Left kidney (tissue), 2 donors: Measurements from ENCODE around the gene PPFIA1. TPM values are rescaled to one million over a fixed set of nuclear protein-coding genes. Genes with fewer than 3 reads are reported as not detected.
"Not testable (repeated sequence)": the region's sequence is repeated elsewhere in the genome, so short reads cannot be mapped to it uniquely, and the experiment has no call there.

Experiments
- DNase-seq: peaks from one replicate; pipeline ENCODE4 v3.0.0-alpha.2; 2013
- polyA plus RNA-seq: library from polyadenylated mRNA; unstranded; fragments of 120-200 nt; gene quantifications from one replicate; pipeline ENCODE4 v1.2.1, GENCODE V29; 2013; ENCODE audit not compliant: insufficient read length

Gene PPFIA1
- polyA plus RNA-seq, 1 donor, result 60.8 TPM

GRCh38 chr11:70250876-70251658, 19.4 kb upstream of the PPFIA1 start:
- DNase-seq, result no peak

GRCh38 chr11:70251659-70252321, 18.7 kb upstream of the PPFIA1 start:
- no peak for DNase-seq

- no peak for DNase-seq
Observed at GRCh38 chr11:70252844-70253243, 17.6 kb upstream of the PPFIA1 start.

GRCh38 chr11:70255477-70256116, 14.9 kb upstream of the PPFIA1 start:
- DNase-seq, result no peak

- not testable (repeated sequence) for DNase-seq
Observed at GRCh38 chr11:70259077-70259476, 11.4 kb upstream of the PPFIA1 start.

- DNase-seq, result no peak
Observed at GRCh38 chr11:70262951-70263350, 7.5 kb upstream of the PPFIA1 start.

- DNase-seq, result no peak
Observed at GRCh38 chr11:70263363-70263762, 7.1 kb upstream of the PPFIA1 start.

- no peak for DNase-seq
Observed at GRCh38 chr11:70265341-70265740, 5.1 kb upstream of the PPFIA1 start.

GRCh38 chr11:70267405-70267950, 3.0 kb upstream of the PPFIA1 start:
- no peak for DNase-seq

- no peak for DNase-seq
Observed at GRCh38 chr11:70268526-70268925, 2.0 kb upstream of the PPFIA1 start.

GRCh38 chr11:70270877-70271648, 573 bp downstream of the PPFIA1 start:
- DNase-seq, result no peak

- no peak for DNase-seq
Observed at GRCh38 chr11:70271649-70271953, 1.1 kb downstream of the PPFIA1 start.

- no peak for DNase-seq
Observed at GRCh38 chr11:70272009-70272408, 1.5 kb downstream of the PPFIA1 start.

GRCh38 chr11:70278994-70279393, 8.5 kb downstream of the PPFIA1 start:
- no peak for DNase-seq

GRCh38 chr11:70281156-70281609, 10.7 kb downstream of the PPFIA1 start:
- no peak for DNase-seq

- DNase-seq, result no peak
Observed at GRCh38 chr11:70282012-70282411, 11.5 kb downstream of the PPFIA1 start.

GRCh38 chr11:70288721-70289120, 18.2 kb downstream of the PPFIA1 start:
- no peak for DNase-seq

GRCh38 chr11:70289582-70289981, 19.1 kb downstream of the PPFIA1 start:
- DNase-seq, result no peak

- no peak for DNase-seq
Observed at GRCh38 chr11:70290361-70291065, 20.0 kb downstream of the PPFIA1 start.

GRCh38 chr11:70292166-70292565, 21.7 kb downstream of the PPFIA1 start:
- no peak for DNase-seq

- no peak for DNase-seq
Observed at GRCh38 chr11:70292863-70293262, 22.4 kb downstream of the PPFIA1 start.

- not testable (repeated sequence) for DNase-seq
Observed at GRCh38 chr11:70295166-70295565, 24.7 kb downstream of the PPFIA1 start.
